OCI-LY7 (cell line): ENCODE data around the gene ILKAP.

ENCODE experiments used
- CTCF ChIP-seq: fragments of 200-600 bp; sonication (generic); conservative IDR thresholded peaks from 2 replicates; pipeline ENCODE4 v1.5.1; 2014; ENCODE audit warnings: mild to moderate bottlenecking, antibody characterized with exemption, low read length, moderate library complexity, mixed read lengths
- EZH2phosphoT487 ChIP-seq: fragments of 200-600 bp; sonication (generic); IDR thresholded peaks from 2 replicates; pipeline ENCODE4 v1.6.1; 2018; ENCODE audit warnings: low read depth, borderline replicate concordance, mild to moderate bottlenecking, mixed run types, antibody characterized with exemption, low read length, moderate library complexity, mixed read lengths

DNA sequence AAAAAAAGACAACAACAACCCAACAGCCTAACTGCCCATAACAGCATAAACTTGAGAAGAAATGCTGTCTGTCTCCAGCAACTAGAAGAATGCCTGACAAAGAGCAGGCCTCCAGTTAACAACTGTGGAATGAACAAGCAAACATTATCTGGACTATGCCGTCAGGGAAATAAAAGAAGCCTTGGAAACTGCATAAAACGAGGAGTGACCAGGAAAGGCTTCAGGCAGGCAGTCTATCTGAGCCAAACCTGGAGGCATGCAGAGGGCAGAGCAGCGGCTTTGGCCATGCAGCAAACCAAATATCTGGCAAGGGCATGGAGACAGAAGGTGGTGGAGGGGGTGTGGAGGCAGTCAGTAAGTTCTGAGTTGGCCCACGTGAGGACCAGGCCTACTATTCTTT lies 25.2 kb upstream of the ILKAP start:
- no peak for TF ChIP-seq CTCF
- no peak for TF ChIP-seq EZH2phosphoT487
